ENCODE data around the gene TUBB8.

- no peak for TF ChIP-seq SUZ12 (IDR thresholded peaks at IDR 0.05; ENCODE audit: extremely low read depth, insufficient read depth, insufficient read length)
- no peak for TF ChIP-seq YY1 (IDR thresholded peaks at IDR 0.05; ENCODE audit: insufficient read depth, insufficient read length)
These were observed 31.5 kb upstream of the TUBB8 start for GRCh38 chr10:80477-81105.

Data from NT2/D1 (cell line).